ENCODE results near the gene ZHX3.

ZHX3 gene

GRCh38 chr20:41352666-41353065, 35.1 kb upstream of the ZHX3 start:
- DNase-seq, result no peak

GRCh38 chr20:41352106-41352505, 34.6 kb upstream of the ZHX3 start:
- DNase-seq, result no peak

- DNase-seq, result no peak
Measured at GRCh38 chr20:41350408-41350962, 33.0 kb upstream of the ZHX3 start.

DNA sequence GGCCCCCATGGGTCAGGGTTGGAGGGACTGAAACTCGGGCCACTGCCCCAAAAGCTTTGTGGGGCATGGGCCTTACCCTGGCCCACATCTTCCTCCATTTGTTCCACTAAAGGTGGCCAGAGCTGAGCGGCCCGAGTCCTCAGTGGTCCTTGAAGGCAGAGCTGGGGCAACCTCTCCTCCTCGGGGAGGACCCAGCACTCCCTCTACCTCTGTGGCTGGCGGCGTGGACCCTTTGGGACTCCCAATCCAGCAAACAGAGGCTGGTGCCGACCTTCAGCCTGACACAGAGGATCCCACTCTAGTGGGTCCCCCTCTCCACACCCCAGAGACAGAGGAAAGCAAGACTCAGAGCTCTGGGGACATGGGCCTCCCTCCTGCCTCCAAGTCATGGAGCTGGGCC, 32.4 kb upstream of the ZHX3 start:
- no peak for DNase-seq

- DNase-seq, result no peak
Measured at GRCh38 chr20:41349266-41349665, 31.7 kb upstream of the ZHX3 start.

DNA sequence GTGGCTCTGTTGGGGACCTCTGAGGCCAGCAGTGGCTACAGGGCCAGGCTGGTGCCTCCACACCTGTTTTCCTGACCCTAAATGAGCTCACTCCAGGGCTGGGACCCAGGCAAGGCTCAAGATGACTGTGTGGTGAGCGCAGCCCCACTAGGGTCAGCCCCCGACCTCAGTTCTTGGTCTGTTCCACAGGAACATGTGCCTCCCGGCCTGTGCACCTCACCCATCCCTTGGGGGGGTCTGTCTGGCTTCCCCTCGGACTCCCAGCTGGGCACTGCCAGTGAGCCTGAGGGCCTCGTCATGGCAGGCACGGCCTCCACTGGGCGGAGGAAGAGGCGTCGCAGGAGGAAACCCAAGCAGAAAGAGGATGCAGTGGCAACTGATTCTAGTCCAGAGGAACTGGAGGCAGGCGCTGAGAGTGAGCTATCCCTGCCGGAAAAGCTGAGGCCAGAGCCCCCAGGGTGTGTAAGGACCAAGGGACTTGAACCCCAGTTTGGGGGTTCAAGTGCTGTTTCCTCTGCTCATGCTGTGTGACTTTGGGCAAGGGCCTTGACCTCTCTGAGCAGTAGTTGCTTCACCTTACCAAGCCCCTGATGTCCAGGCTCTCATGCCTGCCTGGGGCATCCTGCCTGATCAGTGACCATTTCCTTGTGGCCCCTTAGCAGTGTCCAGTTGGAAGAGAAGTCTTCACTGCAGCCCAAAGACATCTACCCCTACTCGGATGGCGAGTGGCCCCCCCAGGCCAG, 31.1 kb upstream of the ZHX3 start:
- no peak for DNase-seq

GRCh38 chr20:41347523-41348429, 30.2 kb upstream of the ZHX3 start:
- no peak for DNase-seq

- no peak for DNase-seq
Measured at GRCh38 chr20:41345729-41346067, 28.2 kb upstream of the ZHX3 start.

DNA sequence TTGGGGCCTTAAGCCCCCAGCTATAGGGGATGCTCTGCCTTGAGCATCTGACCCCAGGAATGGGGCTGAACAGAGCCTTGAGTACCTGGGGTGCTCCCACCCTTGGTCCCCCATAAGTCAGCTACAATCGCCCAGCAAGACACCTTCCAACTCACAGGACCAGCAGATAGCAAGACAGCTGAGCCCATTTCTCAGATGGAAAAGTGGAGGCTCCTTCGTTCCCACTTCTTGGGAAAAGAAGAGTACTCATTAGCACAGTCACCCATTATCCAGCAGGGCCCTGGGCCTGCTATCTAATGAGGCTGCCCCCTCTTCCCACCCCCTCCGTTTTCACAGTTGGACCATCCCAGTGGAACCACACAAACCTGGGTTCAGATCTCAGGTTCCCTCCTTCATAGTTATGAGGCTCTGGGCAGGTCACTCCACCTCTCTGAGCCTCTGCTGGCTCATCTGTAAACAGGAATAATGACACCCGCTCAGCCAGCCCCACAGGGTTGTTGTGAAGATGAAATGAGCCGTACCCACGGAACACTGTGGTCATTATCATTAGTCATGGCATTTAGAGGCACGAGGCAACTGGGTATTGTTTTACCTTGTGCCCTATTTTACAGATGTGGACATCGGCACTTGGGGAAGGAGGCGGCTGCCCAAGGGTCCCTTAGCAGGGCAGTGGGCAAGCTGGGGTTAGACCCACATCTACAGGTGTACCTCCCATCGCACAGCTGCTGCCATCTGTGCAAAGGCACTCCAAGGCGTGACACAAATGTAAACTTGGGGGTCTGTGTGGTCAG, 27.6 kb upstream of the ZHX3 start:
- DNase-seq, result no peak

GRCh38 chr20:41344477-41344876, 26.9 kb upstream of the ZHX3 start:
- DNase-seq, result no peak

DNA sequence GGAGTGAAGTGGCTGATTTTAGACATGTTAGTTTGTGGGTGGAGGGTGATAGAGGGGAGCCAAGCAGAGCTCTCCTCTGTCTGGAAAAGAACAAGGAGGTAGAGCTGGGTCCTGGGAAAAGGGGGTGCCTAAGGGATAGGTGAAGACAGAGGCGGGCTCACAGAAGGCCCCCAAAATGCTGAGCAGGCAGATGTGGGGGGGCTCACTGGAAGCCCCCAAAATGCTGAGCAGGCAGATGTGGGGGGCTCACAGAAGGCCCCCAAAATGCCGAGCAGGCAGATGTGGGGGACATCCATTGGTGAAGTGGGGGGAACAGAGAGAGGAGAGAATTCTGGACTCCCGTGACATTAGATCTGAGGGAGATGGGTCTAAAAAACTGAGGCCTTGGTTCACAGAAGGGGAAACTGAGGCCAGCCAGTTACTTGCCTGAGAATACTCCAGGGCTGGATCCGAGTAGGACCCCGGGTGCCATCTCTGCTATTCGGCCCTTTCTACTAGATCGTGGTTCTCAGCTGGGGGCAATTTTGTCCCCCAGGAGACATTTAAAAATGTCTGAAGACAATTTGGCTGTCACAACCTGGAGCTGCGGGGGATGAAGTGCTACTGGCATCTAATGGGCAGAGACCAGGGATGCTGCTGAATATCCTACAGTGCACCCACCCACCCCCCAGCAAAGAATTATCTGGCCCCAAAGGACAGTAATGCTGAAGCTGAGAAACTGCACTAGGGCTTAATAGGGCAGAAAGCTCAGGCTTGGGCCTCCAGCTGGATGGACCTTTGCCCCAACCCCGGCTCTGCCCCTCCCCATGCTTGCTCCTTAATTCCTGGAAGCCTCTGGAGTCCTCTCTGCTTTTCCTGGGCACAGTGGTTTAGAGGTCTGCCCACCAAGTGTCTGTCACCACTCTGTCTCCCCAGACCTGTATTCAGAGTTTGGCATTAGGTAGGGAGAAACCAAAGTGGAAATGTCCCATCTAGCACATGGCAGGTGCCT, 25.2 kb upstream of the ZHX3 start:
- no peak for DNase-seq

- peak; percentile 83 to 92 for DNase-seq
Measured at GRCh38 chr20:41340327-41341055, 23.0 kb upstream of the ZHX3 start, which contains the start of gene LPIN3. TSS of gene LPIN3 (plus strand) at chr20:41340821. CDS start at chr20:41345804, 4,983 bp downstream.

- DNase-seq, result peak; percentile 65 to 75
Measured at GRCh38 chr20:41339957-41340326, 22.4 kb upstream of the ZHX3 start.

- DNase-seq, result no peak
Measured at GRCh38 chr20:41336711-41337492, 19.4 kb upstream of the ZHX3 start.

GRCh38 chr20:41335591-41335990, 18.1 kb upstream of the ZHX3 start:
- no peak for DNase-seq

GRCh38 chr20:41334443-41335421, 17.2 kb upstream of the ZHX3 start:
- DNase-seq, result no peak

DNA sequence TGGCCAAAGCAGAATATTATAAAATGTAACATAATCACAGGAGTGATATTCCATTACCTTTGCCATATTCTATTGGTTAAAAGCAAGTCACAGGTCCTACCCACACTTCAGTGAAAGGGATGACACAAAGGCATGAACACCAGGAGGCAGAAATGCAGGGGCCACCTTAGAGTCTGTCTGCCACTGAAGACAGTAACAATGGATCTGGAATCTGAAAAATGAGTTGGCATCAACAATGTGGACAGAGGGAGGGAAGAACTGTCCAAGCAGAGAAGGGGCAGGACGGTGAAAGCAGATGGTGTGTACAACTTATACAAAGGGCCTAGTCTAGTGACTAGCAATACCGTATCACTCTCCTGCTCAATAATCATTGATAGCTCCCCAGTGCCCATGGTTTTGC, 16.5 kb upstream of the ZHX3 start:
- no peak for DNase-seq

DNA sequence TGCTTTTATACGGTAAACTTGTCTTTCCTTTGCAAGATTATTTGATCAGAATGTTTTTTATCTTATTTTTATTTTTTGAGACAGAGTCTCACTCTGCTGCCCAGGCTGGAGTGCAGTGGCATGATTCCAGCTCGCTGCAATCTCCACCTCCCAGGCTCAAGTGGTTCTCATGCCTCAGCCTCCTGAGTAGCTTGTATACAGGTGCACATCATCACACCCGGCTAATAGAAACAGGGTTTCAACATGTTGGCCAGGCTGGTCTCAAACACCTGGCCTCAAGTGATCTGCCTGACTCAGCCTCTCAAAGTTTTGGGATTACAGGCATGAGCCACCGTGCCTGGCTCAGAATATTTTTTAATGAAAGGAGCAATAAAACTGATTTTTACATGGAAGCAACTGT, 14.2 kb upstream of the ZHX3 start:
- no peak for DNase-seq

DNA sequence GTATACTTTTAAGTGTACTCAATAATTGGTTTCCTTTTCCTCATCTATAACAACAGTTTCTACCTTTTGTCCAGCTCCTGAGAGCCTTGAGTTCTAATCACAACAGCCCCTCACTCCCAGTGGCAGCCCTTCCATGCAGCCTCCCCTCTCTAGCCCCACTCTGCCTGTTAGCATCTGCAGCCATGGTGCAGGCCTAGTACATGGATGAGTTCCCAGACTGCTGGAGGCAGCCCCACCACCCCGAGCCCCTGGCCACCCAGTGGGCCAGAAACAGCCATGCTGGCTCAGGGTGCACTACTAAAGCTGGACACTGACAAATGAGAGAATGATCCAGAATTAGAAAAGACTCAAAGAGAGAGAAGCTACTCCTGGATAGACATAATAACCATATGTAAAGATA, 13.4 kb upstream of the ZHX3 start:
- DNase-seq, result no peak

Measured in inflammatory macrophage (primary cell).